Stimulated activated CD4-positive, alpha-beta T cell treated with anti-CD3 and anti-CD28 coated beads, Interleukin-1b, Interleukin-23, amount 100 ng/mL, for 1 hour (primary cell): Measurements from ENCODE around the gene MARK1.
"Not testable (repeated sequence)": the region's sequence is repeated elsewhere in the genome, so short reads cannot be mapped to it uniquely, and the experiment has no call there.

ENCODE experiments used
- DNase-seq, 2 donors: peaks; one replicate each; pipeline ENCODE4 v3.0.0-alpha.2; 2020; ENCODE audit warnings: low read depth in 2 of 2

Gene MARK1

DNA sequence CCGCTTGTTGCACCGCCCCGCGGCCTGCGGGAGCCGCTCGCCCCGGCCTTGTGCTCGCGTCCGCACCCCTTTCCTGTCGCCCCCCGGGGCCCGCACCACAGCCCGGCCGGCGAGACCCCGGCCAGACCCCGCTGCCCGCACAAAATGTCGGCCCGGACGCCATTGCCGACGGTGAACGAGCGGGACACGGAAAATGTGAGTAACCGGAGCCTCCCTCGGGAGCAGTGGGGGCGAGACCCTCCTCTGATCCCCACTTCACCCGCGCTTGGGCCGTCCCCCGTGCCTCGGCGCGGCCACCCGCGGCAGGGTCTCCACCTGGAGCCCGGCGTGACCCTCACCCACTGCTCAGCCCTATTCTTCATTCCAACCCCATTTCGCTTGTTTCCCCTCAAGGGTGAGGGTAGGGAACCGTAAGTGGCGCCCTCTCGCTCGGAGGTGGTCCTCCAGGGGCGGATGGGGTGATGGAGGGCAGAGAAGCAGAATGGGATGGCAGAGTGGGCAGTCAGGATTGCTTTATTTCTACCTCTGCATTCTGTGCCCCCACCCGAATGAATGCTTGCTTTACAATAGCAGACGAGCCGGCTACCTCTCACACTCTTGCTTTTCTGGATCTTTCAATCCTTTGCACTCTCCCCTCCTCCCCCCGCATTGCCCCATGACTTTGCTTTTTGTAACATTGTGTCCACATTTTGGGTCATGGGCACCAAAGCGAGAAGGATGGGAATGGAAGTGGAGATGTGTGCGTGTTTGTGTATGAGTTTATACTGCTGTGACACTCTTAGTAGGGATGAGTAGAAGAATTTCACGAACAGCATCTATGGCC lies 954 bp downstream of the MARK1 start:
- DNase-seq, result no peak

GRCh38 chr1:220529521-220530020 lies 1.6 kb downstream of the MARK1 start:
- no peak for DNase-seq

DNA sequence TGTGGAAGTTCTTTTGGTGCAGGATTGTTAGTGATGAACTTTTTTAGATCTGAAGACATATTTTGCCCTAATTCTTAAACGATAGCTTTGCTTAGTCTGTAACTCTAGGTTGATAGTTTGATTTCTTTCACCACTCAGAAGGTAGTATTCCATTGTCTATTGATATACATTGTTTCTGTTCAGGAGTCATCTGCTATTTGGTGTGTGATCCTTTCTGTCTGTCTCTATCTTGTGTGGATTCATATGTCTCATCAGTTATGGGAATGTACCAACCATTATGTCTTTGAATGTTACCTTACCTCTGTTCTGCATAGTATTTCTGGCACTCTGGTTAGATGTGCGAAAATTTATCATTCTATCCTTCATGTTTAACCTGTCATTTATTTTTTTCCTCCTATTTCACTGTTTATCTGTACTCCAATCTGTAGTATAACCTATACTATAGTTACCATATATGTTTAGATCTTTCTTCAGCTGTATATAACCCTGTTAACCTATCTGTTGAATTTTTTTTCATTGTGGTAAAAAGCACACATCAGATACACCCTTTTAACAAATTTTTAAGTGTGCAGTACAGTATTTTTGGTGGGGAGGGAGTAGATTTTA lies 5.7 kb downstream of the MARK1 start:
- no peak for DNase-seq

GRCh38 chr1:220544901-220545303 lies 17.0 kb downstream of the MARK1 start:
- DNase-seq, result no peak

DNA sequence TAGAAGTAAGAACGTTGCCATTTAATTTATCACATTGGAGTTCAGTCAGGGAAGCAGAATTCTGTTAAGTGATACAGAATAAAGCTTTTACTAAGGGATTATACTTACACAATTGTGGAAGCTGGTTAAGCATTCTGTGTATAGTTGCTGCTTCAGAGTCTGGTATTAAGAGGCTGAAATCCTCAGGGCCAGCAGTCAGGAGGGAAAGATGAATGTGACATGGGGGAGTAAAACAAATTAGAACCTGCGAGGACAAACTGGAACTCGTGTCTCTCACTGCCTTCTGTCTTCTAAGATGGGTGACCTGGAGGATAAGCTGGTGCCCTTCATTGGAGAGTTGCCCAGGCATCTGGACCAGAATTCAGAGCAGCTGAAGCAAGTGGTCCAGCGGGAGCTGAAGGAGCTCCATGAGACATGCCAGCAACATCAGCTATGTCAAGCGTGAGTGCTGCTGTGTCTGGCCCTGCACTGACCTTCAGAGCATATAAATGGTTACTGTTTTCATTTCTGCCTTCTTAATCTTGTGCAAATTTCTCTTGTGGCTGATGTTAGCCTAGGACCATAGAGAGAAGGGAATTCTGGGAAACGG lies 23.0 kb downstream of the MARK1 start:
- DNase-seq, result no peak

GRCh38 chr1:220551718-220552117 lies 23.8 kb downstream of the MARK1 start:
- no peak for DNase-seq

- DNase-seq, result no peak
Observed at GRCh38 chr1:220552672-220553260, 24.8 kb downstream of the MARK1 start.

DNA sequence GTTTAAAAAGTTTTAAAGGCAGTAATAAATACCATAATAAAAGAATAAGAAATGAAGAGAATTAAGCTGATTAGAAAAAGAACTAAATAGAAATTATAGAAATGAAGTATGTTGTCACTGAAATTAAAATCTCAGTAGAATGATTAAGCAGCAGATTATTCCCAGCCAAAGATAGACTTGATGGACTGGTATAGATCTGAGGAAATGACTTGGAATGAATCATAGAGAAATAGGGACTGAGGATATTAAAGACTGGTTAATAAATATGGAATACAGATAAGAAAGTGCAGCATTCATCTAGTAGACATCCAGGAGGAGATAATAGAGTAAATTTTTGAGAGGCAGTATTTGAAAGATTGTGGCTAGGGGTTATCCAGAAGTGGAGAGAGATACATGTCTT lies 28.7 kb downstream of the MARK1 start:
- DNase-seq, result no peak

GRCh38 chr1:220563564-220563963 lies 35.6 kb downstream of the MARK1 start:
- DNase-seq, result no peak

DNA sequence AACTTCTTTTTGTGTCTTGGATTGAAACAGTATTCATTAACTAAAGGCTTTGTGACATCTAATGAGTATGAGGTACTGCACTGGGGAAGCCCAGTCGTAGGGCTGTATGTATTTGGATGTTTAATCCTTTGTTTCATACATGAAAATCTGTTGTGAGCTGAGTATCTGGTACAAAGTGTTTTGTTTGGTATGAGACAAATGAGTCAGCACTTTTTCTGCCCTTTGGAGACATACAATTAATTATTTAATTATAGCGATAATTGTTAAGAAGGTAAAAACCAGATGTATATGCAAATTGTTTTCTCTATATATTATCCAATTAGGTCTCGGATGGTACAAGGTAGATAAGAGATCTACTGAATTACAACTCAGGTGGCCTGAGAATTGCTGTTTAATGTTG lies 36.3 kb downstream of the MARK1 start:
- DNase-seq, result no peak

GRCh38 chr1:220565670-220566069 lies 37.7 kb downstream of the MARK1 start:
- no peak for DNase-seq

DNA sequence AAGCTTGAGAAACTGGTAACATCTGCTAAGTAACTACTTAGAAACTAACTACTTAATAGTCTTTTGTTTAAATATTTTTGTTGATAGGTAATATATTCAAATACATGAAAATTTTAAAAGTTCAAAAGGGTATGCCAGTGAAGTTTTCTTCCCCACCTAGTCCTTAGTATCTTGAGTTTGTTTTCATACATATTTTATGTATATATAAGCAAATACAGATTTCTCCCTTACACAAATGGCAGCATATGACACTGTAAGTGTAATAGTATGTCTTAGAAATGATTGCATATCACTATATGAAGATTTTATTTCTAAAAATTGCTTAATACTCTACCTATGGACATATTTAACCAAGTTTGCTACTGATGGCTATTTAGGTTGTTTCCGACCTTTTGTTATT lies 38.9 kb downstream of the MARK1 start:
- no peak for DNase-seq

DNA sequence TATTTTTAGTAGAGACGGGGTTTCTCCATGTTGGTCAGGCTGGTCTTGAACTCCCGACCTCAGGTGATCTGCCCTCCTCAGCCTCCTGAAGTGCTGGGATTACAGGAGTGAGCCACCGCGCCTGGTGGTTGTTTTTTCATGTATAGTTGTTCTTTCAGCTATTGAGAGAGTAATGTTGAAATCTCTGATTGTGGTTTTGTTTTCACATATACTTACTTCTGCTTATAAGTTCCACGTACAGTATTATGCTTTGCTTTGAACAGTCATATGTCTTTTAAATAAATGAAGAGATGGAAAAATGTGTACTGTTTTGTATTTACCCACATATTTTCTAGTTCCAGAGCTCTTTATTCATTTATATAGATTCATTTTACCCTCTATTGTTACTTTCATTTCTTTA lies 44.5 kb downstream of the MARK1 start:
- no peak for DNase-seq

- no peak for DNase-seq
Observed at GRCh38 chr1:220573836-220574235, 45.9 kb downstream of the MARK1 start.

- no peak for DNase-seq
Observed at GRCh38 chr1:220575718-220576497, 48.0 kb downstream of the MARK1 start.

- no peak for DNase-seq
Observed at GRCh38 chr1:220577926-220578325, 50.0 kb downstream of the MARK1 start.

DNA sequence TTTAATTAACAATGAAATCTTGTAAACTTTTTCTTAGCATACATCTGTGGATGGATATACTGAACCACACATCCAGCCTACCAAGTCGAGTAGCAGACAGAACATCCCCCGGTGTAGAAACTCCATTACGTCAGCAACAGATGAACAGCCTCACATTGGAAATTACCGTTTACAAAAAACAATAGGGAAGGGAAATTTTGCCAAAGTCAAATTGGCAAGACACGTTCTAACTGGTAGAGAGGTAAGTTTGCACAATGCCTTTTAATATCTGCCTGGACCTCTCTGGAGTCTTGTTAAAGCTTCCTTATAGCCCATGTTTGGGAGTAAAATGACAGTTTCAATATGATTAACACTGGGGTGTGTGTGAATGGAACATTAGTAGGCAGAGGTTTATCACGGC lies 51.4 kb downstream of the MARK1 start:
- DNase-seq, result no peak

DNA sequence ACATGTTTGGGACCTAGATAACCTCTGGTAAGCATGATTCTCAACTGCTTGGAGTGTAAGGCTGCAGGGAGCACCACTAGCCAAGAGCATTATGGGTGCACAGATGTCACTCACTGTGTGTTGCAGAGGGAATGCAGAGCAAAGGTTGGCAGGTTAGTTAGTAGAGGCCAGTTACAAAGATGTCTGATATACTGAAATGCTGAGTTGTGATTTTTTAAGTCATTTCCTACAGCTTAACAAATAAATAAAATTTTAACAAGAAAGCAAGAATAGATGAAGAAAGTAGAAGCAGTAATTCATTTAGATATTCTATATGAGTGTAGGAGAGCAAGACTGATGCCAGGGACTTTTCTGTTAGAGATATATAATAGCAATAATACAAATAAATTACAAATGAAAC lies 64.8 kb downstream of the MARK1 start:
- no peak for DNase-seq

GRCh38 chr1:220594356-220594755 lies 66.4 kb downstream of the MARK1 start:
- DNase-seq, result no peak

DNA sequence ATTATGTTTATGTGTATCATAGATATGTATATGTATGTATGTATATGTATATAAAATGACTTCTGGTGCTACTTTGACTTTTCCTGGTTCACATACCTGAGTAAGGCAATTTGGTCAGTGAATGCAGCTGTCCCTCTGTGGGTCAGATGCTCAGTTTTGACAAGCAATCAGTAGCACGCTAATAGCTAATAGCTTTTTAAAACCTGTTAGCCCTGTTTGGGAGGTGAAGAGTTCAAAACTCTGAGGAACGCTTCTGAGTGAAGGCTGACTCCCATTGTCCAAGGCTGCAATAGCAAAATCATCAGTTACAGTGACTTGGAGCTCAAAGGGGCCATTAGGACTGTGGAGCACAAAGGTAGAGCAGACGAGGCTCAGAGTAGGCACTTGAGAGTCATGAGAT lies 67.2 kb downstream of the MARK1 start:
- DNase-seq, result no peak

GRCh38 chr1:220604926-220605325 lies 77.0 kb downstream of the MARK1 start:
- DNase-seq, result no peak

- DNase-seq, result not testable (repeated sequence)
Observed at GRCh38 chr1:220605651-220606050, 77.7 kb downstream of the MARK1 start.
